WERI-Rb-1 (cell line): ENCODE measurements around the gene RNF182.

Source experiments
- DNase-seq: peaks from one replicate; pipeline ENCODE4 v3.0.0-alpha.2; 2020
- H3K27ac ChIP-seq: fragments of 250-450 bp; sonication (Bioruptor Pico); 2 replicates; pipeline ENCODE4 v1.5.1; 2020; ENCODE audit warnings: mild to moderate bottlenecking, moderate library complexity
- H3K27me3 ChIP-seq: fragments of 250-450 bp; sonication (Bioruptor Pico); 2 replicates; pipeline ENCODE4 v1.5.1; 2021; ENCODE audit warnings: mild to moderate bottlenecking, low read depth, moderate library complexity; ENCODE audit not compliant: insufficient read depth, severe bottlenecking
- H3K36me3 ChIP-seq: fragments of 250-450 bp; sonication (Bioruptor Pico); 2 replicates; pipeline ENCODE4 v1.5.1; 2020; ENCODE audit warnings: mild to moderate bottlenecking, moderate library complexity
- H3K4me3 ChIP-seq: 2 replicates; pipeline ENCODE4 v1.5.1; 2011; ENCODE audit warnings: low read depth, mild to moderate bottlenecking, control low read depth, low read length
- H3K9me3 ChIP-seq: fragments of 250-450 bp; sonication (Bioruptor Pico); 2 replicates; pipeline ENCODE4 v1.5.1; 2021; ENCODE audit warnings: mild to moderate bottlenecking, moderate library complexity; ENCODE audit not compliant: severe bottlenecking
- CTCF ChIP-seq: IDR thresholded peaks from 2 replicates; pipeline ENCODE4 v1.5.1; 2011; ENCODE audit warnings: low read depth, mild to moderate bottlenecking, control low read depth, inconsistent platforms, low read length

Gene RNF182

GRCh38 chr6:13885601-13886000 lies 39.2 kb upstream of the RNF182 start:
- no peaks in the 10 kb centered on the region for H3K9me3 ChIP-seq
- no peaks in the 10 kb centered on the region for H3K36me3 ChIP-seq
- no peak for DNase-seq
- TF ChIP-seq CTCF = no peak
- H3K27ac ChIP-seq = no peak overlapping the region
- H3K27me3 ChIP-seq = no peaks in the 10 kb centered on the region
- no peak overlapping the region for H3K4me3 ChIP-seq

GRCh38 chr6:13886949-13887348 lies 37.8 kb upstream of the RNF182 start:
- H3K9me3 ChIP-seq = no peaks in the 10 kb centered on the region
- no peak for TF ChIP-seq CTCF
- H3K4me3 ChIP-seq = no peak overlapping the region
- no peaks in the 10 kb centered on the region for H3K27me3 ChIP-seq
- H3K27ac ChIP-seq = no peak overlapping the region
- no peak for DNase-seq
- H3K36me3 ChIP-seq = no peaks in the 10 kb centered on the region

GRCh38 chr6:13892017-13892645 lies 32.6 kb upstream of the RNF182 start:
- DNase-seq = no peak
- no peak overlapping the region for H3K4me3 ChIP-seq
- no peak for TF ChIP-seq CTCF
- H3K36me3 ChIP-seq = no peaks in the 10 kb centered on the region
- H3K9me3 ChIP-seq = no peaks in the 10 kb centered on the region
- H3K27me3 ChIP-seq = no peaks in the 10 kb centered on the region
- no peak overlapping the region for H3K27ac ChIP-seq

DNA sequence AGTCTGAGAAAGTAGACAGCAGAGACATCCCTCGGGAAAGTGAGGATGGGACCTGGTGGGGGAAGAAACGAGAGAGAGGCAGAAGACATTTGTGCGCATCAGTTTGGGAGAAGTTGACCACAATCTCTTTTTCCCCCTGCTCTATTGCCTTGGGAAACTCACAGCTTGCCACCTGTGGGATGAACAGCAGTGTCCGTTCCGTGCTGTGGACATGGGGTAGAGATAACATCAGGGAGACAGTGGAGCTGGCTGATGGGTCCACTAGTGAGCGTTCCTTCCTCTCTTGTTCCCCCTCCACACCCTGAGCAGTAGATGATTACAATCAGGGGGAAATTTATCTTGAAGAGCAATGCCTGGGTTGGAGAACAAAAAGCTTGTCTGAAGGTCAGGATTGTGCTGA lies 21.8 kb upstream of the RNF182 start:
- no peaks in the 10 kb centered on the region for H3K9me3 ChIP-seq
- no peak for TF ChIP-seq CTCF
- H3K4me3 ChIP-seq = no peak overlapping the region
- DNase-seq = no peak
- H3K36me3 ChIP-seq = no peaks in the 10 kb centered on the region
- H3K27ac ChIP-seq = no peak overlapping the region
- no peaks in the 10 kb centered on the region for H3K27me3 ChIP-seq

- no peaks in the 10 kb centered on the region for H3K36me3 ChIP-seq
- no peak overlapping the region for H3K27ac ChIP-seq
- no peak for TF ChIP-seq CTCF
Measured at GRCh38 chr6:13903364-13903763, 21.4 kb upstream of the RNF182 start.

DNA sequence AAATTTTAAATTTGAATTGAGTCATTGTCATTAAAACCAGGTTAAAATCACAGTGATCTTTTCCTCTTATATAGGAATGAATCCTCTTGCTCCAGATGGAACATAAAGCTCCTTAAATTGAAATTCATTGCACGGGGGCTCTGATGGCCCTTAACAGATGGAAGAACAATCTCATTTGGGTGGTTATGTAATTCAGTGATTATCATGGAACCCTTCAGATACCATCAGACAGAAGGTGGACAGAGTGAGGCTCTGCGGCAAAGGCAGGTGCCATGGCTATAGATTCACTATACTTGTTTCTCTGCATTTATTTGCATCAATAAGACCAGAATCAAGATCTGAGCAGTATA lies 17.8 kb upstream of the RNF182 start:
- Histone ChIP-seq H3K27me3 (no peaks in the 10 kb centered on the region), H3K4me3 (no peak overlapping the region), H3K9me3 (no peaks in the 10 kb centered on the region), H3K27ac (no peak overlapping the region), H3K36me3 (no peaks in the 10 kb centered on the region)
- no peak for TF ChIP-seq CTCF
- DNase-seq = peak; percentile 48

More at GRCh38 chr6:13903364-13903763, 21.4 kb upstream of the RNF182 start:
- no peaks in the 10 kb centered on the region for H3K9me3 ChIP-seq
- H3K27me3 ChIP-seq = no peaks in the 10 kb centered on the region
- no peak overlapping the region for H3K4me3 ChIP-seq
- DNase-seq = no peak
